Measurements from ENCODE around the gene ECT2.
A peak's percentile ranks its signal among the peaks of the same experiment; 100 is the strongest.
"Not testable (repeated sequence)": the region's sequence is repeated elsewhere in the genome, so short reads cannot be mapped to it uniquely, and the experiment has no call there.

The ECT2 gene

GRCh38 chr3:172711454-172711795 is 39.1 kb upstream of the ECT2 start:
- peak overlapping the region; percentile 65 for H3K4me3 ChIP-seq (ENCODE audit: low read depth, low read length)
- TF ChIP-seq, protein P1, sequence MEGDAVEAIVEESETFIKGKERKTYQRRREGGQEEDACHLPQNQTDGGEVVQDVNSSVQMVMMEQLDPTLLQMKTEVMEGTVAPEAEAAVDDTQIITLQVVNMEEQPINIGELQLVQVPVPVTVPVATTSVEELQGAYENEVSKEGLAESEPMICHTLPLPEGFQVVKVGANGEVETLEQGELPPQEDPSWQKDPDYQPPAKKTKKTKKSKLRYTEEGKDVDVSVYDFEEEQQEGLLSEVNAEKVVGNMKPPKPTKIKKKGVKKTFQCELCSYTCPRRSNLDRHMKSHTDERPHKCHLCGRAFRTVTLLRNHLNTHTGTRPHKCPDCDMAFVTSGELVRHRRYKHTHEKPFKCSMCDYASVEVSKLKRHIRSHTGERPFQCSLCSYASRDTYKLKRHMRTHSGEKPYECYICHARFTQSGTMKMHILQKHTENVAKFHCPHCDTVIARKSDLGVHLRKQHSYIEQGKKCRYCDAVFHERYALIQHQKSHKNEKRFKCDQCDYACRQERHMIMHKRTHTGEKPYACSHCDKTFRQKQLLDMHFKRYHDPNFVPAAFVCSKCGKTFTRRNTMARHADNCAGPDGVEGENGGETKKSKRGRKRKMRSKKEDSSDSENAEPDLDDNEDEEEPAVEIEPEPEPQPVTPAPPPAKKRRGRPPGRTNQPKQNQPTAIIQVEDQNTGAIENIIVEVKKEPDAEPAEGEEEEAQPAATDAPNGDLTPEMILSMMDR (IDR thresholded peaks at IDR 0.05; ENCODE audit: low read depth, low read length): no peak
- in situ Hi-C loops (cut with HindIII; ENCODE audit: low sequenced_read_pairs): no loop called here
- DNase-seq (ENCODE audit: low read depth, low spot score): no peak

DNA sequence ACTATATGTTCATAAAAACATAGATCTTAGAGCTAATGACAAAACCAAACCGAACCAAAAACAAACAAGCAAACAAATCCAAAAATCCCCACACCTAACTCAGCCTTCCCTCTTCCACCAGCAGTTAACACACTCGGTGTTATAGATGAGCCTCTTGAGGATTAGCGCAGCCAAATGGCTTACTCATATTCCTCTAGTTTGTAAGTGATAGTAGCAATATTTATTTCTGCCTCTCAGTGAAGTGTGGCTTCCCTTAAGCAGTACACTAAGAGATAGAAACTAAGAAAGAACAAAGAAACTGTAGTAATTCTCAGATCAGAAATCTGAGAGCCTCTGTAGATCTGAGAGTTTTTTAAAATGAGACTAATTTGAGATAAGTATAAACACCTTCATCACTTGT is 37.2 kb upstream of the ECT2 start:
- in situ Hi-C loops (cut with HindIII; ENCODE audit: low sequenced_read_pairs): no loop called here
- TF ChIP-seq, protein P1 (IDR thresholded peaks at IDR 0.05; ENCODE audit: low read depth, low read length): no peak
- DNase-seq (ENCODE audit: low read depth, low spot score): no peak
- no peak overlapping the region for H3K4me3 ChIP-seq (ENCODE audit: low read depth, low read length)

- in situ Hi-C loops (cut with HindIII; ENCODE audit: low sequenced_read_pairs): no loop called here
- no peak for DNase-seq (ENCODE audit: low read depth, low spot score)
- no peak overlapping the region for H3K4me3 ChIP-seq (ENCODE audit: low read depth, low read length)
- TF ChIP-seq, protein P1 (IDR thresholded peaks at IDR 0.05; ENCODE audit: low read depth, low read length): no peak
These were observed 34.0 kb upstream of the ECT2 start for GRCh38 chr3:172716476-172716875.

DNA sequence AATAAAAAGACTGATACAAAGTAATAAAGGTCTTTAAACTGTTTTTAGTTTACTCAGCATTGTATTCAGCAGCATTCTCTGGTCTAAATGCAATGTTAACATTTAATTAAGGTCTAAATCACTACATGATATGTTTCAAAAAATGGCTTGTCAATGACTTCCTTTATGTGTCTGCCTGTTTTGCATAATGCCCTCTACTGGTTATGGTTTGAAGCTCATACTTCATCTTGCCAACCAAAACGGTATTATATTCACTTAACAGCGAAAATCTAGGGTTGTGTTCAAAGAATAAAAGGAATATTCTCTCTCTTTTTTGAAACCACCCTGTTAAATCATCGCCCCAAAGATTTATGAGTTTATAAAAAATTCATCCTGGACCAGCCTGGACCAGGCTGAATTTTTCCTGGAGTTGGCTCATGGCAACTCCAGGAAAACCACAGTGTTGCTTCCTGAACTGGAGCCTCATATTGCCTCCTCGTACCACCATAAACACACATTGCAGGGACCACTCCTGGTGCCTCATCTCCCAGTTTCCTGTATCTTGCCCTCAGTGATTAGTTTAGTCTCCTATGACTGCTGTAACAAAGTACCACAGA is 32.9 kb upstream of the ECT2 start:
- in situ Hi-C loops (cut with HindIII; ENCODE audit: low sequenced_read_pairs): no loop called here
- no peak overlapping the region for H3K4me3 ChIP-seq (ENCODE audit: low read depth, low read length)
- TF ChIP-seq, protein P1 (IDR thresholded peaks at IDR 0.05; ENCODE audit: low read depth, low read length): peak; percentile 31
- DNase-seq (ENCODE audit: low read depth, low spot score): no peak

- DNase-seq (ENCODE audit: low read depth, low spot score); in situ Hi-C loops (cut with HindIII; ENCODE audit: low sequenced_read_pairs); H3K4me3 ChIP-seq (ENCODE audit: low read depth, low read length): not testable (repeated sequence)
These were observed 27.9 kb upstream of the ECT2 start for GRCh38 chr3:172722536-172723040.

DNA sequence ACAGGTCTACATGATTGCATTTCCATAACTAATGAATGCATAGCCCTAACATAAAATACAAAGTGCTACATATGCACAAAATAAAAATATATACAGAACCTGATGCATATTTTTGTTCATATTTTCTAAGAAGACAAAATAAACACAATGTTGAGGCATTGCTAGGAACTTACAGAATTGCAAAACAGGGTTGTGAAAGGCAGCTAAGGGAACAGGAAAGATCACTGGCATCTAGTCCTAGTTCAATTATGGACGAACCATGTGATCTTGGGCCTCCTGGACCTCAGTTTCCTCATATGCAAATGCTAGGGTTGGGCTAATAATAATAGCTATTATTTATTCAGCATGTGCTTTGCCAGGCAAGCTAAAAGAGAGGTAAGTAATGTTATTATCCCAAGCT is 24.1 kb upstream of the ECT2 start:
- DNase-seq (ENCODE audit: low read depth, low spot score): no peak
- in situ Hi-C loops (cut with HindIII; ENCODE audit: low sequenced_read_pairs): no loop called here
- TF ChIP-seq, protein P1 (IDR thresholded peaks at IDR 0.05; ENCODE audit: low read depth, low read length): no peak
- H3K4me3 ChIP-seq (ENCODE audit: low read depth, low read length): no peak overlapping the region

DNA sequence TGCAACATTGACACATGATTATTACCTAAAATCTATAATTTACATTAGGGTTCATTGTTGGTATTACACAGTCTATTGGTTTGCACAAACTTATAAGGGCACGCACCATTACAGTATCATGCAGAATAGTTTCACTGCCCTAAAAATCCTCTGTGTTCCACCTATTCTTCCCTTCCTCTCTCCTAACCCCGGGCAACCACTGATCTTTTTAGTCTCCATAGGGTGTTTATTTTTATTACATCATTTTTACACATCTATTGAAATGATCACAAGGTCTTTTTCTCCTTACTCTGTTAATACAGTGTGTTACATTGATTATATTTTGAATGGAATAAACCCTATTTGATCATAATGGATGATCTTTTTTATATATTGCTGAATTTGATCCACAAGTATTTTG is 15.5 kb upstream of the ECT2 start:
- TF ChIP-seq, protein P1 (IDR thresholded peaks at IDR 0.05; ENCODE audit: low read depth, low read length): no peak
- no peak for DNase-seq (ENCODE audit: low read depth, low spot score)
- in situ Hi-C loops (cut with HindIII; ENCODE audit: low sequenced_read_pairs): no loop called here
- H3K4me3 ChIP-seq (ENCODE audit: low read depth, low read length): no peak overlapping the region
